NT2/D1 (cell line): Measurements from ENCODE around the gene PNKD.

Experiments
- SUZ12 ChIP-seq: IDR thresholded peaks from 2 replicates; pipeline ENCODE4 v1.6.1; 2011; ENCODE audit not compliant: insufficient read length, insufficient read depth; ENCODE audit errors: extremely low read depth
- YY1 ChIP-seq: IDR thresholded peaks from 2 replicates; pipeline ENCODE4 v1.6.1; 2011; ENCODE audit not compliant: insufficient read length, insufficient read depth
- ZNF274 ChIP-seq: IDR thresholded peaks from 2 replicates; pipeline ENCODE4 v1.6.1; 2011; ENCODE audit warnings: mild to moderate bottlenecking, low read depth, low read length

- no peak for TF ChIP-seq ZNF274
- no peak for TF ChIP-seq YY1
- TF ChIP-seq SUZ12 = no peak
Measured at GRCh38 chr2:218325566-218326160, 55.3 kb downstream of the PNKD start.
